COLO668 (cell line): ENCODE results near the gene CTSD.

Experiments
- DNase-seq: peaks from one replicate; lab custom pipeline; 2025; ENCODE audit not compliant: unreplicated experiment; lab: John Stamatoyannopoulos, UW

Gene CTSD

GRCh38 chr11:1745701-1746320, 17.9 kb downstream of the CTSD start:
- DNase-seq = no peak

GRCh38 chr11:1744891-1745700, 18.6 kb downstream of the CTSD start:
- DNase-seq = no peak

DNA sequence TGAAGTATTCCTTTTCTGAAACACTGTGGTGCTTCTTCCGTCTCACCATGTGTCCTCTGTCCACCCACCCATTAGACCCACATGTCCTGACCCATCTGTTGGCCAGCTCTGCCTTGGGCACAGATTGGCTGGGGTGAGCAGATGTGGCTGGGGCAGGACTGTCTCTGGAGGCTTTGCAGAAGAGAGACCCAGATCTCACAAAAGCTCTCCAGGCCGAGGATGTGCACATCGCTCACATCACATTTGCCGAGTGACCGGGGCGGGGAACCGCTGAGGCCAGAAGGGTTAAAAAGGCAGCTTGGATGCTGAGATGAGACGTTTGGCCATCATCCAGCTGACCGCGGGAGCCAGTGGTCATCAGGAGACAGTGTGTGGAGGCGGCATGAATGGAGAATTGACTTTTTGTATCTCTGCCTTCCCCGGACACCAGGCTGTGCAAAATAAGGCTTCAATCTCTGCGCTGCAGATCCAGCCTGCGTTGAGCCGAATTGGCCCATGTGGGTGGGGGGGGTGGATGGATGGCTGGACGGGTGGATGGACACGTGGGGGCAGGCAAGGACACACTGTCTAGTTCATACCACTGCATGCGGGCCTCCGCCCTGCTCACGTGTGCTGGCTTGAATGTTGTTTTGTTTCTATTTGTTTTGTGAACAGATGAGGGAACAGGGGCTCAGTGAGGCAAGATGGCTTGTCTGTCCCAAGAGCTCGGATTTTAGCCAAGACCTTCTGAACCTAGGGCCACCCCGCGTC, 19.4 kb downstream of the CTSD start:
- no peak for DNase-seq

GRCh38 chr11:1743585-1744136, 20.1 kb downstream of the CTSD start:
- no peak for DNase-seq

GRCh38 chr11:1742869-1743584, 20.7 kb downstream of the CTSD start:
- no peak for DNase-seq

GRCh38 chr11:1742371-1742770, 21.4 kb downstream of the CTSD start:
- DNase-seq = no peak

DNA sequence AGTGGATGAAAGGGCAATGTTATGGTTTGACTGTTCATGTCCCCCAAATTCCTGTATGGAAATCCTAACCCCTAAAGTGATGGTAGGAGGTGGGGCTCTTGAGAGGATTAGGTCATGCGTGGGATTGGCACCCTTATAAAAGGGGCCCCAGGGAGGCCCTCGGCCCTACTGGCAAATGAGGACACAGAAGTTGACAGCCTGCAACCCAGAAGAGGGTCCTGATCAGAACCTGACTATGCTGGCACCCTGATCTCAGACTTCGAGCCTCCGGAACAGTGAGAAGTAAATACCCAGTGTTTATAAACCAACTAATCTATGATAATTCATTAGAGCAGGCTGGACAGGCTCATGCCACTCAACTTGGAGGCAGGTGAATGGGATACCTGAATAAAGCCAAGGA, 22.0 kb downstream of the CTSD start:
- DNase-seq = no peak

GRCh38 chr11:1740786-1741530, 22.8 kb downstream of the CTSD start:
- no peak for DNase-seq

DNA sequence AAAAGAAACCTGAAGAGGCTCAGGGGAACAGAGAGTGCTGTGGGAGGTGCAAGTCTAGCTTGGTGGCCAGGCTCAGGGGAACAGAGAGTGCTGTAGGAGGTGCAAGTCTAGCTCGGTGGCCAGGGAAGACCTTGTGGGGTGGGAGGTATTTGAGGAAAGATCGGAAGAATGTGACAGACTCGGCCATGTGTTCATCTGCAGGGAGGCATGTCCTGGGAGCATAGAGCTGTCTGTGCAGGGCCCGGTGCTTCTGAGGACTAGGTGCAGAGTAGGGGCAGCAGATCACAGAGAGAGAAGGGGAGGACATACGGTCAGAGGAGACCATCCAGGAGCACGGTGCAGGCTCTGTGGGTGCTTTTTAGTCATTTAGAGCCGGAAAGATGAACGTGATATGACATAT, 24.2 kb downstream of the CTSD start:
- no peak for DNase-seq

DNA sequence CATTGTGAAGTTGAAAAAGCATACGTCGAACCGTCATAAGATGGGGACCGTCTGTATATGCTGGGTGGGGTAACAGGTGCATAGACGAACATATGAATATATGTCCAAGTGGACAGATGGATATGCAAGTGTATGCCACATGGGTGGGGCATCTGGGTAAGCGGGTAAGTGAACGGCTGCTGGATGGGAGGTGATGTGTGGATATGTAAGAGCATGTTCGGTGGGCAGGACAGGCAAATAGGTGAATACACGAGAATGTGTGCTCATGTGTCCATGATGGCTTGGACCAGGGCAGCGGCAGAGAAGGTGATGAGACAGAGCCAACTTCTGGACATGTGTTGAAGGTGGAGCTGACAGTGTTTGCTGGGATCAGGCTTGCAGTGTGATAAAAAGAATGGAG, 25.3 kb downstream of the CTSD start:
- DNase-seq = no peak

DNA sequence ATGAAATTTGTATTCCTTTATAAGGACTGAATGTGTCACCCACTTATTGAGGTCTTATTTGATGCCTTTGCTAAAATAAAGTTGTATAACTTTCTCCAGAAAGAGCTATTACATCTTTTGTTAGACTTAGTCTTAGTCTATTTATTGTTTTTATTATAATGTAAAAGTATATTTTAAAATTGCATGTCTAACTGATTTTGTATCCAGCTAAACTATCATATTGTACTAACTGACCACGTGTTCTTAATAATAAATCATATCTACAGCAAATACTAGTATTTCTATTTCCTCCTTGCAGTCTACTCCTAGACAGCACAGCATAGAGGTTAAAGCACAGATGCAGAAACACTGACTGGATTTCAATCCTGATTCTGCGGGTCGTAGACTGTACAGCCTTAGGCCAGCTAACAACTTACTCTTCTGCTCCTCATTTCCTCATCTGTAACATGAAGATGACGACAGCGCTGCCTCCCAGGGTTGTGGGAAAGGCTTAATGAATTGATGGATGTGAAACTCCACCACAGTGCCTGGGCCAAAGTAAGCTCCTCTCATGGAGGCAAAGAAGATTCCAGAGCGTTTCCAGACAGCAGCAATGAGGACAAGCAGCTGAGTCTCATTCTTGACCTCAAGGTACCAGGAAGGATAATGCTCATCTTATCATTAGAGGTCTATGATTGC, 26.5 kb downstream of the CTSD start:
- DNase-seq = no peak

GRCh38 chr11:1736447-1736992, 27.2 kb downstream of the CTSD start:
- no peak for DNase-seq

DNA sequence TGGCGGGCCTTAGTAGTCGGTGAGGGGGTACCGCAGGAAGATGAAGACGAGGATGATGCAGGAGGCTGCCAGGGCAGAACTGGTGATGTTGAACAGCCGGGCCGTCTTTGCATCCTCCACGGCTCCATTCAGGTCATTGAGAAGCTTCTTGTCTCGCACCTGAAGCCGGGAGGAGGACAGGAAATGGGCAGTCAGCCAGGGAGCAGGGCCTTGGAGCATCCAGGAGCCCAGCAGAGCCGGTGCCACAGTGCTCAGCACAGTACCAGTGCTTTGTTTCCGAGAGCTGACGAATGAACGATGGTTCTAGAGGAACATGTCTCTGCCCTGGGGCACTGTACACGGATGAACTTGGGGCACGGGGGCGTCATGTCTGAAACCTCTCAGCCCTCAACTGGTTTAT, 28.5 kb downstream of the CTSD start:
- no peak for DNase-seq

GRCh38 chr11:1734641-1735081, 29.1 kb downstream of the CTSD start:
- DNase-seq = no peak

DNA sequence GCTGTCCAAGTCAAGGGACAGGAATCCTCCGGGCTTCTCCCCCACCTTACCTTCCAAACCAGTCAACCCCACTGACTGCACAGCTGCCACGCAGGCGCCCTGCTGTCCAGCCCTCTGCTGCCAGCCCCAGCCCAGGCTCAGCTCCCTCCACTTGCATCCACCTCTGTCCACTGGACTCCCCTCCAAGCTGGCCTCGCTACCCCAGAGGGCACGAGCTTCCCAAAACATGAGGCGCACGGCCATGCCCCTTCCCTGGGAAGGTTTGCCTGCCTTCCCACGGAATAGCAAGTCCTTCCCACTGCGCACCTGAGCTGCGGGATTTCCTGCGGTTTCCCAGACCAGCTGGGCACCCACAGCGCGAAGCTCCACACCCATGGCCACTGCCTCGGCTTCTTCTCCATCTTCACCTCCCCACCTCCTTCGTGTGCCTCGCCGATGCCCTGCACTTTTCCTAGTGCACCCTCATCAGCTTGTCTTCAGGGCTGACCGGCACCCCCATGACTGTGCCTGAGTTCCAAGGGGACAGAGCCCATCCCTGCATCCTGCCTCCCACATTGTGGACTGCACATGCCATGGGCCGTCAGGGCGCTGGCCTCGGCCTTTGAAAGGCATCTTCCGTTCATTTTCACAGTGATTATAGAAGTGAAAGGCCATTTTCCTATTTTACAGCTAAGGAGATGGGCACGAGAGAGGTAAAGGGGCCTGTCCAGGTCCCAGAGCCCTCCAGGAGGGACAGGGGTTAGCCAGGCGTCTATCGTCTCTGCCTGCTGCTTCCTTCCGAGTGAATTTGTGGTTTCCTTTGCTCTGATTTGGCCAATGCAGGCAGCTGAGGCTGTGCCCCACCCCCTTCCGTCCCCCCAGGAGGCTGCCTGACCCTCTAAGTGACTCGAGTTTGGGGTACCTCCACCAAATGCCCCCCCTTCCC, 29.7 kb downstream of the CTSD start:
- no peak for DNase-seq

GRCh38 chr11:1733009-1733715, 30.6 kb downstream of the CTSD start:
- no peak for DNase-seq

DNA sequence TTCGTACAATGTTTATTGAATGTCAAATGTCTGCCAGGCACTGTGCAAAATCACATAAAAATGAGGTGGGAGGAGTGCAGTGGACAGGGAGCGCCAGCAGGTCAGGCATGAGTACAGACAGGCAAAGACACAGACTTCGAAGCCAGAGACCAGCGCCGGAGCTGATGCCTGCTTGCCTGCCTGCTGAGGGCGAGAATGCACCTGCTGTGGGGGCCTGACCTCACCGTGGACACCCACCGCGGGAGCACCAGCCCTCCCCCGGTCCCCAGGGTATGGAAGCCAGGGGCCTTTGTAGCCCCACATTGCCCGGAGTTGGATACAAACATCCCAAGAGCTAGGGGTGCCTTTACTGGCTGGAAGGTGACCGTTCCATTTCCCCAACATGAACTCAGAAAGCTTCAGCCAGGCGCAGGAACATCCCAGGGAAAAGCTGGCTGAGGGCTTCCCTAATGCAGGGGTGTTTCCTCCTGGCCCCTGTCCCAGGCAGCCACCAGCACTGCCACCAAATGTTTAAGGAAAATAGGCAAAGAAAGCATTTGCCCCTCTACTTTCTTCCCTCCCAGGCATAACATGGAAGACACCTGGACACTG, 31.2 kb downstream of the CTSD start:
- no peak for DNase-seq
